HG02798 (cell line): ENCODE data around the gene GREM2.
A peak's percentile ranks its signal among the peaks of the same experiment; 100 is the strongest.

ENCODE experiments used
- ATAC-seq: cut with Tn5 transposase; IDR thresholded peaks from one replicate; pipeline ENCODE4 v1.9.1; 2021; ENCODE audit warnings: mild to moderate bottlenecking; ENCODE audit not compliant: unreplicated experiment, poor library complexity

GREM2 gene

GRCh38 chr1:240466509-240466908 is 145.4 kb downstream of the GREM2 start:
- ATAC-seq: no peak

GRCh38 chr1:240465531-240465940 is 146.4 kb downstream of the GREM2 start:
- ATAC-seq: no peak

GRCh38 chr1:240464099-240464498 is 147.9 kb downstream of the GREM2 start:
- no peak for ATAC-seq

- no peak for ATAC-seq
Measured at GRCh38 chr1:240462766-240463395, 149.1 kb downstream of the GREM2 start.

- ATAC-seq: no peak
Measured at GRCh38 chr1:240462277-240462676, 149.7 kb downstream of the GREM2 start.

- ATAC-seq: no peak
Measured at GRCh38 chr1:240457203-240457602, 154.8 kb downstream of the GREM2 start.

GRCh38 chr1:240455228-240455821 is 156.6 kb downstream of the GREM2 start:
- peak; percentile 67 for ATAC-seq

- no peak for ATAC-seq
Measured at GRCh38 chr1:240445369-240445768, 166.6 kb downstream of the GREM2 start.

- no peak for ATAC-seq
Measured at GRCh38 chr1:240441669-240442068, 170.3 kb downstream of the GREM2 start.
